NCI-H2171 (cell line): ENCODE measurements around the gene RCOR1.
"Not testable (repeated sequence)": the region's sequence is repeated elsewhere in the genome, so short reads cannot be mapped to it uniquely, and the experiment has no call there.

ENCODE experiments used
- DNase-seq: peaks from one replicate; lab custom pipeline; 2025; lab: John Stamatoyannopoulos, UW

The RCOR1 gene

GRCh38 chr14:102571043-102571442 is 21.4 kb upstream of the RCOR1 start:
- DNase-seq = no peak

- DNase-seq = no peak
Measured at GRCh38 chr14:102571478-102572042, 20.9 kb upstream of the RCOR1 start.

- DNase-seq = not testable (repeated sequence)
Measured at GRCh38 chr14:102573161-102573560, 19.3 kb upstream of the RCOR1 start.

DNA sequence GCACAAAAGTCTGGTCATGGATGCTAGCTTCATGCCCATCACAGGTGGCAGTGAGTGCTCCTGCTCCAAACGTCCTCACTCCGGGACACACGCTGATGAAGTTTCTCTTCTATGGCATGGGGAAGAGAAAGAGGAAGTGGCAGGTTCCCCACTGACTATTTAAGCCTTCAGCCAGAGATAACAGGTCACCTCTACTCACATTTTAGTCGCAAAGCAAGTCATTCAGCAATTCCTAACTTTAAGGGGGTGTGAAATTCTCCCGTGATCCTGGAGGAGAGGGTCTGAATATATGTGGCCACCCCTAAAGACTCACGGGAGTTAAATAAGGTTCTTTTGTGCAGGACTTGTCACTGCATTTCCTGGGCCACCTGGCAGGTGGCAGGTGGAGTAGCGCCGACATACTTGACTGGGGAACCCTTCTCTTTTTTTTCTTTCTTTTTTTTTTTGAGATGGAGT is 18.8 kb upstream of the RCOR1 start:
- DNase-seq = no peak

- DNase-seq = no peak
Measured at GRCh38 chr14:102574281-102575159, 17.9 kb upstream of the RCOR1 start.

DNA sequence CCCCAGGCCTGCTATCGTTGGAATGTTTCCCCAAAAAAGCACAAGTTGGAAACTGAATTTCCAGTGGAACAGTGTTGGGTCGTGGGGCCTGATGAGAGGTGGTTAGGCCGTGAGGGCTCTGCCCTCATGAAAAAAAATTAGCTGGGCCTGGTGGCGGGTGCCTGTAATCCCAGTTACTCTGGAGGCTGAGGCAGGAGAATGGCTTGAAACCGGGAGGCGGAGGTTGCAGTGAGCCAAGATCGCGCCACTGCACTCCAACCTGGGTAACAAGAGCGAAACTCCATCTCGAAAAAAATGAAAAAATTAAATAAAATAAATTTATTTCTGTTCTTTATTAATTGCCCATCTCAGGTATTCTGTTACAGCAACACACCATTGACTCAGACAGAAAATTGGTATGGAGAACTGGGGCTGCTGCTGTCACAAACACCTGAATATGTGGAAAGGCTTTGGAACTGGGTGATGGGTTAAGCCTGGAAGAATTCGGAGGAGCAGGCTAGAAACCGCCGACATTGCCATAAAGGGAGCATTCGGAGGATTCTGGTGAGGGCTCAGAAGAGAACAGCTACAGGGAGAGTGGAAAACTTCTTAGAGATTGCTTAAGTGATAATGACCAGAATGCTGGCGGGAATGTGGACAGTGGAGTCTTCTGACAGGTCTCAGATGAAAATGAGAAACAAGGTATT is 17.1 kb upstream of the RCOR1 start:
- DNase-seq = no peak

- DNase-seq = not testable (repeated sequence)
Measured at GRCh38 chr14:102575846-102576428, 16.5 kb upstream of the RCOR1 start.

- DNase-seq = no peak
Measured at GRCh38 chr14:102578821-102579220, 13.6 kb upstream of the RCOR1 start.

GRCh38 chr14:102579696-102580549 is 12.5 kb upstream of the RCOR1 start:
- DNase-seq = no peak

- DNase-seq = no peak
Measured at GRCh38 chr14:102580550-102581110, 11.8 kb upstream of the RCOR1 start.

- no peak for DNase-seq
Measured at GRCh38 chr14:102581193-102581592, 11.3 kb upstream of the RCOR1 start.

DNA sequence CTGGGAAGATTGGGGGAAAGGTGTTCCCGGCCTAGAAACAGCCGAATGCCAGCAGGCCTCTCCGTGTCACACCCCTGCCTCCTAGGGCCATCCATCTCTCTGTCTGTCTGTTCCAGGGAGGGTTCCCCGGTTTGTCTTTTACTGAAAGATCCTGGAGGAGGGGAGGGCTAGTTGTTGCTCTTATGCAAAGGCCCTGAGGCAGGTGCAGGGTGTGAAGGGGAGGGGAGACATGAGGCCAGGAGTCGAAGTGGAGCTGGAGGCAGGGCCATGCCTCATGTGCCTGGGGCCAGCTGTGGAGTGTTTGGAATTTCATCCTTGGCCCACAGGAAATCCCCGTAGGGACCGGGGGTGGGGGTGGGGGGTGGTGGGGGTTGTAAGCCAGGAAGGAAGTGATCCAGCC is 8.7 kb upstream of the RCOR1 start:
- DNase-seq = no peak

- DNase-seq = no peak
Measured at GRCh38 chr14:102584871-102585869, 7.3 kb upstream of the RCOR1 start.

GRCh38 chr14:102586420-102587104 is 5.9 kb upstream of the RCOR1 start:
- no peak for DNase-seq

DNA sequence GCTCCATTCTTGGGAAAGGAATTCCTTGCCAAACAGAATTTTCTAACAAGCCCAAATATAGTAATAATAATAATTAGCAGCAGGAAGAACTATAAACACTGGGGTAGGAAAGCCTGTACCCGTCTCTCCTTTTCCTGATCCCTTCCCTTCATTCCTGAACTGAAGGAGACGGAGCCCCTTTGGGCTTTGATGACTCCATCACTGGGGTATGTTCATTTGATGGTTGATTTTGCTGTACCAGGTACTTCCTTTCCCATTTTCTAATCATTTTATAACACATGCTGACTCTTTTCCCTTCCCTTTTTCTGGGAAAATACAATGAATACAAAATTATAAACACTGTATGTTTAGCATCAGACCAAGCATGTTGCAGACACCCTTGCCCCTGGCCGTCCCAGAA is 3.6 kb upstream of the RCOR1 start:
- DNase-seq = no peak

GRCh38 chr14:102589761-102590290 is 2.6 kb upstream of the RCOR1 start:
- no peak for DNase-seq

- no peak for DNase-seq
Measured at GRCh38 chr14:102590667-102591099, 1.8 kb upstream of the RCOR1 start.

GRCh38 chr14:102591372-102591943 is 991 bp upstream of the RCOR1 start:
- DNase-seq = peak; percentile 23

GRCh38 chr14:102592763-102593060 is 263 bp downstream of the RCOR1 start:
- DNase-seq = no peak
